SU-DHL-6 (cell line): ENCODE data around the gene BRIP1.

Source experiments
- H2AFZ ChIP-seq: fragments of 200-600 bp; sonication (generic); 2 replicates; pipeline ENCODE4 v1.6.1; 2014; ENCODE audit warnings: low read depth, mild to moderate bottlenecking, moderate library complexity, mixed read lengths, antibody characterized with exemption, low read length; ENCODE audit not compliant: severe bottlenecking
- H3F3A ChIP-seq: fragments of 200-600 bp; shearing (Covaris generic); 2 replicates; pipeline ENCODE4 v1.6.0; 2016; ENCODE audit warnings: antibody characterized with exemption, mild to moderate bottlenecking; ENCODE audit not compliant: insufficient read depth
- H3K27ac ChIP-seq: fragments of 200-600 bp; sonication (generic); 2 replicates; pipeline ENCODE4 v1.5.1; 2016; ENCODE audit warnings: low read depth, mild to moderate bottlenecking, low read length, moderate library complexity, mixed read lengths
- H3K27me3 ChIP-seq: fragments of 200-600 bp; sonication (generic), shearing (Covaris generic); 2 replicates; pipeline ENCODE4 v1.6.0; 2014; ENCODE audit warnings: mild to moderate bottlenecking, low read length
- H3K36me3 ChIP-seq: fragments of 200-600 bp; sonication (generic); 2 replicates; pipeline ENCODE4 v1.6.1; 2014; ENCODE audit warnings: mild to moderate bottlenecking, low read length, mixed read lengths
- H3K4me2 ChIP-seq: fragments of 300-600, 200-600 bp; shearing (Covaris generic), sonication (generic); 2 replicates; pipeline ENCODE4 v1.6.0; 2014; ENCODE audit warnings: low read length, low read depth, mild to moderate bottlenecking; ENCODE audit not compliant: poor library complexity, severe bottlenecking
- H3K4me3 ChIP-seq: fragments of 200-600 bp; sonication (generic); 2 replicates; pipeline ENCODE4 v1.5.1; 2014; ENCODE audit warnings: antibody characterized with exemption, low read length, mild to moderate bottlenecking, mixed read lengths; ENCODE audit not compliant: insufficient read depth, poor library complexity, severe bottlenecking
- H3K79me2 ChIP-seq: fragments of 200-600 bp; sonication (generic); 2 replicates; pipeline ENCODE4 v1.6.1; 2014; ENCODE audit warnings: mild to moderate bottlenecking, low read length, moderate library complexity; ENCODE audit not compliant: insufficient read depth
- H3K9ac ChIP-seq: fragments of 200-600 bp; sonication (generic); 2 replicates; pipeline ENCODE4 v1.7.0; 2014; ENCODE audit warnings: mild to moderate bottlenecking, low read length
- H3K9me2 ChIP-seq: fragments of 200-600 bp; sonication (generic); replicated peaks from 2 replicates; pipeline ENCODE4 v1.6.1; 2014; ENCODE audit warnings: low read length; ENCODE audit not compliant: insufficient read depth
- H3K9me3 ChIP-seq: fragments of 200-600 bp; sonication (generic); 2 replicates; pipeline ENCODE4 v1.6.1; 2014; ENCODE audit warnings: low read length, mixed read lengths; ENCODE audit not compliant: insufficient read depth
- H4K20me1 ChIP-seq: fragments of 200-600 bp; sonication (generic); 2 replicates; pipeline ENCODE4 v1.6.1; 2014; ENCODE audit warnings: low read depth, mild to moderate bottlenecking, antibody characterized with exemption, low read length, moderate library complexity, mixed read lengths
- CTCF ChIP-seq: fragments of 200-600 bp; sonication (generic); IDR thresholded peaks from one replicate; pipeline ENCODE4 v1.5.1; 2017; ENCODE audit warnings: antibody characterized with exemption, mild to moderate bottlenecking, low read length, moderate library complexity; ENCODE audit not compliant: insufficient read depth, poor library complexity, severe bottlenecking
- EZH2phosphoT487 ChIP-seq: fragments of 200-600 bp; sonication (generic), shearing (Covaris generic); conservative IDR thresholded peaks from 2 replicates; pipeline ENCODE4 v1.6.1; 2018; ENCODE audit warnings: mild to moderate bottlenecking, antibody characterized with exemption, low read length, moderate library complexity, mixed read lengths

Gene BRIP1

GRCh38 chr17:61635913-61636432, 227.4 kb downstream of the BRIP1 start:
- no peak overlapping the region for H3K4me2 ChIP-seq
- no peaks in the 10 kb centered on the region for H3K9me2 ChIP-seq
- no peak overlapping the region for H3K9ac ChIP-seq
- no peaks in the 10 kb centered on the region for H3F3A ChIP-seq
- H3K4me3 ChIP-seq = no peak overlapping the region
- H3K36me3 ChIP-seq = no peaks in the 10 kb centered on the region
- TF ChIP-seq EZH2phosphoT487 (no peak), CTCF (peak; percentile 97)
- no peaks in the 10 kb centered on the region for H3K27me3 ChIP-seq
- H3K27ac ChIP-seq = no peak overlapping the region
- no peaks in the 10 kb centered on the region for H3K9me3 ChIP-seq
- H4K20me1 ChIP-seq = no peaks in the 10 kb centered on the region
- H2AFZ ChIP-seq = no peak overlapping the region
- no peaks in the 10 kb centered on the region for H3K79me2 ChIP-seq

GRCh38 chr17:61634942-61635538, 228.3 kb downstream of the BRIP1 start:
- H3K79me2 ChIP-seq = no peaks in the 10 kb centered on the region
- no peak overlapping the region for H3K4me3 ChIP-seq
- H4K20me1 ChIP-seq = no peaks in the 10 kb centered on the region
- H3K27ac ChIP-seq = no peak overlapping the region
- no peak for TF ChIP-seq CTCF
- TF ChIP-seq EZH2phosphoT487 = no peak
- no peaks in the 10 kb centered on the region for H3K9me3 ChIP-seq
- H3K9me2 ChIP-seq = no peaks in the 10 kb centered on the region
- no peak overlapping the region for H2AFZ ChIP-seq
- no peaks in the 10 kb centered on the region for H3K36me3 ChIP-seq
- H3K9ac ChIP-seq = no peak overlapping the region
- no peak overlapping the region for H3K4me2 ChIP-seq
- H3F3A ChIP-seq = no peaks in the 10 kb centered on the region
- no peaks in the 10 kb centered on the region for H3K27me3 ChIP-seq

- Histone ChIP-seq H3K9me3 (no peaks in the 10 kb centered on the region), H3K27ac (no peak overlapping the region), H2AFZ (no peak overlapping the region), H3K9ac (no peak overlapping the region), H3K27me3 (no peaks in the 10 kb centered on the region), H3K79me2 (no peaks in the 10 kb centered on the region), H4K20me1 (no peaks in the 10 kb centered on the region), H3K9me2 (no peaks in the 10 kb centered on the region), H3K36me3 (no peaks in the 10 kb centered on the region), H3K4me3 (no peak overlapping the region), H3K4me2 (no peak overlapping the region), H3F3A (no peaks in the 10 kb centered on the region)
- no peak for TF ChIP-seq CTCF
- no peak for TF ChIP-seq EZH2phosphoT487
Measured at GRCh38 chr17:61634011-61634539, 229.3 kb downstream of the BRIP1 start.
